HG02798 (cell line): Measurements from ENCODE around the gene RGS3.

Experiments used
- ATAC-seq: cut with Tn5 transposase; IDR thresholded peaks from one replicate; pipeline ENCODE4 v1.9.1; 2021; ENCODE audit warnings: mild to moderate bottlenecking; ENCODE audit not compliant: unreplicated experiment, poor library complexity

Gene RGS3

GRCh38 chr9:113568571-113569321 lies 105.2 kb downstream of the RGS3 start:
- no peak for ATAC-seq

- no peak for ATAC-seq
Observed at GRCh38 chr9:113569472-113570060, 106.0 kb downstream of the RGS3 start.

- ATAC-seq: no peak
Observed at GRCh38 chr9:113570106-113570505, 106.6 kb downstream of the RGS3 start.

GRCh38 chr9:113570749-113571711 lies 107.5 kb downstream of the RGS3 start:
- no peak for ATAC-seq

- ATAC-seq: no peak
Observed at GRCh38 chr9:113572076-113572861, 108.7 kb downstream of the RGS3 start.

GRCh38 chr9:113573046-113573958 lies 109.8 kb downstream of the RGS3 start:
- no peak for ATAC-seq

- ATAC-seq: no peak
Observed at GRCh38 chr9:113573959-113574352, 110.4 kb downstream of the RGS3 start.

GRCh38 chr9:113574441-113575262 lies 111.1 kb downstream of the RGS3 start:
- no peak for ATAC-seq

GRCh38 chr9:113577525-113578261 lies 114.2 kb downstream of the RGS3 start:
- ATAC-seq: no peak

- ATAC-seq: no peak
Observed at GRCh38 chr9:113578279-113578865, 114.8 kb downstream of the RGS3 start.

GRCh38 chr9:113578882-113579282 lies 115.4 kb downstream of the RGS3 start:
- peak; percentile 59 for ATAC-seq

- no peak for ATAC-seq
Observed at GRCh38 chr9:113579283-113580040, 115.9 kb downstream of the RGS3 start.

GRCh38 chr9:113580041-113580953 lies 116.8 kb downstream of the RGS3 start:
- no peak for ATAC-seq

- no peak for ATAC-seq
Observed at GRCh38 chr9:113580954-113581311, 117.4 kb downstream of the RGS3 start.

GRCh38 chr9:113581865-113582697 lies 118.6 kb downstream of the RGS3 start:
- ATAC-seq: peak; percentile 87
